Trophoblast cell (in vitro differentiated cells and primary cell): ENCODE results near the gene AVPR1B.

Experiments used
- DNase-seq, 2 donors: peaks; one replicate each; pipeline ENCODE4 v3.0.0-alpha.2; 2016
- H2AFZ ChIP-seq: 2 replicates; pipeline ENCODE4 v1.6.1; 2013; ENCODE audit warnings: low read length, moderate library complexity, mild to moderate bottlenecking; ENCODE audit not compliant: insufficient read depth, poor library complexity
- H2AK5ac ChIP-seq: 2 replicates; pipeline ENCODE4 v1.6.1; 2013; ENCODE audit warnings: mild to moderate bottlenecking, low read length
- H2BK120ac ChIP-seq: 2 replicates; pipeline ENCODE4 v1.6.1; 2013; ENCODE audit warnings: low read length, mild to moderate bottlenecking, moderate library complexity; ENCODE audit not compliant: insufficient read depth, poor library complexity
- H2BK12ac ChIP-seq: 2 replicates; pipeline ENCODE4 v1.6.1; 2013; ENCODE audit warnings: mild to moderate bottlenecking, low read length, moderate library complexity
- H2BK5ac ChIP-seq: 2 replicates; pipeline ENCODE4 v1.6.1; 2013; ENCODE audit warnings: low read length, low read depth, moderate library complexity, mild to moderate bottlenecking; ENCODE audit not compliant: poor library complexity
- H3K14ac ChIP-seq: 2 replicates; pipeline ENCODE4 v1.6.1; 2013; ENCODE audit warnings: mild to moderate bottlenecking, low read length
- H3K18ac ChIP-seq: 2 replicates; pipeline ENCODE4 v1.6.1; 2013; ENCODE audit warnings: mild to moderate bottlenecking, low read length
- H3K23ac ChIP-seq: 2 replicates; pipeline ENCODE4 v1.6.1; 2013; ENCODE audit warnings: low read length
- H3K27ac ChIP-seq: 2 replicates; pipeline ENCODE4 v1.5.1; 2013; ENCODE audit warnings: low read depth, mild to moderate bottlenecking, inconsistent platforms, low read length, moderate library complexity
- H3K27me3 ChIP-seq: 2 replicates; pipeline ENCODE4 v1.6.1; 2013; ENCODE audit warnings: inconsistent platforms, mild to moderate bottlenecking, low read length, moderate library complexity; ENCODE audit not compliant: insufficient read depth
- H3K36me3 ChIP-seq, 2 experiments: 1 replicate in 1 of 2; 2 replicates in 1 of 2; pipeline ENCODE4 v1.6.1; 2013; ENCODE audit warnings: low read length in 2 of 2, mild to moderate bottlenecking in 2 of 2, moderate library complexity in 1 of 2; ENCODE audit not compliant: insufficient read depth in 2 of 2, control insufficient read depth in 1 of 2
- H3K4ac ChIP-seq: 2 replicates; pipeline ENCODE4 v1.6.1; 2013; ENCODE audit warnings: low read depth, mild to moderate bottlenecking, low read length, moderate library complexity
- H3K4me1 ChIP-seq, 2 experiments: 1 replicate in 1 of 2; 2 replicates in 1 of 2; pipeline ENCODE4 v1.6.1; 2013; ENCODE audit warnings: low read length in 2 of 2, mild to moderate bottlenecking in 2 of 2, moderate library complexity in 1 of 2; ENCODE audit not compliant: insufficient read depth in 2 of 2, control insufficient read depth in 1 of 2
- H3K4me2 ChIP-seq: 2 replicates; pipeline ENCODE4 v1.6.1; 2013; ENCODE audit warnings: inconsistent platforms, mild to moderate bottlenecking, low read length, moderate library complexity
- H3K4me3 ChIP-seq: 2 replicates; pipeline ENCODE4 v1.5.1; 2013; ENCODE audit warnings: mild to moderate bottlenecking, low read depth, low read length, inconsistent platforms
- H3K79me1 ChIP-seq: one replicate; pipeline ENCODE4 v1.6.1; 2013; ENCODE audit warnings: low read length
- H3K79me2 ChIP-seq: 2 replicates; pipeline ENCODE4 v1.6.1; 2013; ENCODE audit warnings: low read length, mild to moderate bottlenecking; ENCODE audit not compliant: control insufficient read depth, insufficient read depth, poor library complexity
- H3K9ac ChIP-seq: 2 replicates; pipeline ENCODE4 v1.6.1; 2013; ENCODE audit warnings: mild to moderate bottlenecking, low read length
- H3K9me3 ChIP-seq: 2 replicates; pipeline ENCODE4 v1.6.1; 2013; ENCODE audit warnings: low read depth, mild to moderate bottlenecking, control low read depth, inconsistent platforms, low read length; ENCODE audit not compliant: insufficient read depth
- H4K12ac ChIP-seq: 2 replicates; pipeline ENCODE4 v1.6.1; 2013; ENCODE audit warnings: low read depth, mild to moderate bottlenecking, low read length, moderate library complexity
- H4K8ac ChIP-seq: 2 replicates; pipeline ENCODE4 v1.6.1; 2013; ENCODE audit warnings: low read depth, mild to moderate bottlenecking, low read length, moderate library complexity
- H4K91ac ChIP-seq: one replicate; pipeline ENCODE4 v1.6.1; 2013; ENCODE audit warnings: low read depth, mild to moderate bottlenecking, low read length, moderate library complexity
- WGBS: extraction: QIAGEN DNeasy Blood & Tissue Kit; methylation state at CpG from one replicate; pipeline ENCODE4 v1.1.7; 2013; ENCODE audit warnings: missing lambda C conversion rate; ENCODE audit not compliant: insufficient read length, insufficient coverage; ENCODE audit errors: extremely low coverage; 5-methylcytosine and 5-hydroxymethylcytosine counted together

Gene AVPR1B

DNA sequence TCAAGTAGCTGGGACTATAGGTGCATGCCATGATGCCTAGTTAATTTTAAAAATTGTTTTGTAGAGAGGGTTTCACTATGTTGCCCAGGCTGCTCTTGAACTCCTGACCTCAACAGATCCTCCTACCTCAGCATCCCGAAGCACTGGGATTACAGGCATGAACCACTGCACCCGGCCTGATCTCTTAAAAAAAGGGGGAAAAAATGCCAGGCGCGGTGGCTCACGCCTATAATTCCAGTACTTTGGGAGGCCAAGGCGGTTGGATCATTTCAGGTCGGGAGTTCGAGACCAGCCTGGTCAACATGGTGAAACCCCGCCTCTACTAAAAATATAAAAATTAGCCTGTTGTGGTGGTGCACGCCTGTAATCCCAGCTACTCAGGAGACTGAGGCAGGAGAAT lies 13.2 kb downstream of the AVPR1B start:
- Histone ChIP-seq H4K8ac (no peak overlapping the region), H3K9ac (no peak overlapping the region), H3K79me1 (no peaks in the 10 kb centered on the region), H3K27me3 (no peaks in the 10 kb centered on the region), H2BK120ac (no peak overlapping the region), H3K4me3 (no peak overlapping the region), H2BK5ac (no peak overlapping the region), H3K4me1 (peaks cover 9 to 25% of the 10 kb centered on the region in 2 experiments), H3K4ac (no peak overlapping the region), H4K91ac (no peak overlapping the region), H3K14ac (no peak overlapping the region), H2AFZ (no peak overlapping the region), H3K23ac (no peak overlapping the region), H3K27ac (no peak overlapping the region), H2AK5ac (no peak overlapping the region), H3K79me2 (no peaks in the 10 kb centered on the region), H2BK12ac (no peak overlapping the region), H4K12ac (no peak overlapping the region), H3K18ac (no peak overlapping the region), H3K9me3 (no peaks in the 10 kb centered on the region), H3K4me2 (no peak overlapping the region), H3K36me3 (no peaks in the 10 kb centered on the region)
- DNase-seq: no peak
- no CpG with 5 or more reads among the region's 10 CpGs for WGBS

DNA sequence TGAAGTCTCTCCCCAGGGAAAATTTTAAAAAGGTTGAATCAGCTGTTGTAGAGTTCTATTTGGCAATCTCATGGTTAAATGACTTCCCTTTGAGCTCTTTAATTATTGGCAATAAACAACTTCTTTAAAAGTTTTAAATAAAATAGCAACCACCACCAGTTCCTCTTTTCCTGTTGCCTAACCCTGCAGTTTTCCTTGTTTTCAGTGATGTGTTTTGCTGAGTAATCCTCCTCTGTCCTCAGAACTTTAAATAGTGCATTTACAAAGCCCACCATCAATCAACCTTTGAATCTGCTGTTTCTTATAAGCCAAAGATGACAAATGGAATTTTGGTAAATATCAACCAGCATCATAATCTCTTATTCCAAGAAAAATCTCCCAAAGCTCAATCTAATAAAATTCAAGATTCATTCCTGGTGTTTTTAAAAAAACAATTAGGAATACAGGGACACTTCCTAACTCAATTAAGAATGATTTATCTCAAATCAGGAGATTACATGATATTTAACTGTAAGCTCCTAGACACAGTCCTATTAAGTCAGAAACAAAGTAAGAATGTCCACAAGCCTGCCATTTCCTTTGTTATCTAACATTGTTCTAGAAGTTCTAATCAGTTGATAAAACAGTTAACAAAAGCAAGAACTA lies 14.8 kb downstream of the AVPR1B start:
- Histone ChIP-seq H3K27ac (no peak overlapping the region), H2AFZ (no peak overlapping the region), H3K14ac (no peak overlapping the region), H3K79me1 (no peaks in the 10 kb centered on the region), H3K36me3 (no peaks in the 10 kb centered on the region), H2BK5ac (no peak overlapping the region), H2BK120ac (no peak overlapping the region), H3K4ac (no peak overlapping the region), H3K18ac (no peak overlapping the region), H3K27me3 (no peaks in the 10 kb centered on the region), H4K12ac (no peak overlapping the region), H3K79me2 (no peaks in the 10 kb centered on the region), H3K4me1 (peaks cover 9 to 25% of the 10 kb centered on the region in 2 experiments), H3K9me3 (no peaks in the 10 kb centered on the region), H4K91ac (no peak overlapping the region), H3K4me3 (no peak overlapping the region), H3K4me2 (no peak overlapping the region), H3K9ac (no peak overlapping the region), H4K8ac (no peak overlapping the region), H2BK12ac (no peak overlapping the region), H3K23ac (no peak overlapping the region), H2AK5ac (no peak overlapping the region)
- DNase-seq: no peak

DNA sequence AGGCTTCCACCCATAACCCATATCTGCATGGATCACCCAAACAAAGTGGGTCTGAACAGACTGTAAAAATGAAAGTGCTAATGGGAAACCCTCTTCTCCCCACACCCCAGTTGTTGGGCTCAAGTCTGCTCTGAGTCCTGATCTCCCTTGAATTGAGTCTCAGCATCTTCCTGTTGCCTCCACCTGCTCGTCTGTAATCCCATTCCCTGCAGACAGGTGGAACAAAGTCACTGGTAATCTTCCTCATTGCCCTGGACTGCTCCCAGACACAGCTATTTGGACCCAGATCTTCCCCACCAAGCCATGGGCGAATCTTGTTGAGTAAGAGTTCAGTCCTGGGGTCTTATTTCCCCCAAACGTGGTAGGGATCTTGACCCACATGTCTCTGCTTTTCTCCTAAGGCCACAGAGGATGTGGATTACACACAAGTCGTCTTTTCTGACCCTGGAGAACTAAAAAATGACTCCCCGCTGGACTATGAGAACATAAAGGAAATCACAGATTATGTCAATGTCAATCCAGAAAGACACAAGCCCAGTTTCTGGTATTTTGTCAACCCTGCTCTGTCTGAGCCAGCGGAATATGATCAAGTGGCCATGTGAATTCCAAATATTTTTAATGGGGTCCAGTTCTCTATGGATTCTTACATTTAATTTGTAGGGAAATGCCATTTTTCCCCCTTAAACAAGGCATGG lies 15.7 kb downstream of the AVPR1B start:
- Histone ChIP-seq H3K4ac (no peak overlapping the region), H2BK5ac (no peak overlapping the region), H2AK5ac (no peak overlapping the region), H3K79me1 (no peaks in the 10 kb centered on the region), H3K4me1 (peaks cover 9 to 25% of the 10 kb centered on the region in 2 experiments), H3K4me2 (no peak overlapping the region), H3K18ac (no peak overlapping the region), H3K36me3 (no peaks in the 10 kb centered on the region), H3K14ac (no peak overlapping the region), H4K8ac (no peak overlapping the region), H3K23ac (no peak overlapping the region), H2BK12ac (no peak overlapping the region), H3K9ac (no peak overlapping the region), H2BK120ac (no peak overlapping the region), H2AFZ (no peak overlapping the region), H4K91ac (no peak overlapping the region), H3K79me2 (no peaks in the 10 kb centered on the region), H3K4me3 (no peak overlapping the region), H3K9me3 (no peaks in the 10 kb centered on the region), H3K27me3 (no peaks in the 10 kb centered on the region), H4K12ac (no peak overlapping the region), H3K27ac (no peak overlapping the region)
- DNase-seq: no peak
- no CpG with 5 or more reads among the region's 6 CpGs for WGBS

DNA sequence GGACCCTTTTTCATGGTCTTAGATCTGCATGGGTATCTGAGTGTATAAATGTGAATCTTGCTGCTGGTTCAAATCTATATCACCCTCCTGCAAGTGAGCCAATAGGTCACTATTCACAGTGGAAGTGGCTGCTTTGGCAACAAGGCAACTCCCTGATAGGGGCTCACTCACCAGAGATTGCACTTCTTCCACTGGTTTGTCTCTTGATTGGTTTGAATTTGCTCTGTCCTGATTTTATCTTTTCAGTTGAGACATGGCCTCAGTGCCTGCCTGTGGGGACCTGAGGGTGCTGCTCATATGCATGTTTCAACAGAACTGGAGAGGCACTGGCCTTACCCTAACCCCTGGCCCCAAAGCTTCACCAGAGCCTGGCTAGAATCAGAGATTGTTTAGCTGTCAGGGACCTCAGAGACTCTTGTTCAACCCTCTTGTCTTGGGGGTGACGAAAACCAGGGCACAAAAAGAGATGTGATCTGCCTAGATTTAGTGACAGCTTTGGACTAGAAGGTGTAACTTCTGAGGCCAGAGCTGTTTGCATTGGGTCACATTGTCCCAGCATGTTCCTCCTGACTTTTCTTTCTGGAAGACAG lies 16.9 kb downstream of the AVPR1B start:
- Histone ChIP-seq H3K4me1 (peaks cover 5 to 19% of the 10 kb centered on the region in 2 experiments), H2BK12ac (no peak overlapping the region), H3K36me3 (no peaks in the 10 kb centered on the region), H3K79me2 (no peaks in the 10 kb centered on the region), H3K4me2 (no peak overlapping the region), H2BK120ac (no peak overlapping the region), H3K18ac (no peak overlapping the region), H3K14ac (no peak overlapping the region), H2AK5ac (no peak overlapping the region), H4K91ac (no peak overlapping the region), H3K23ac (no peak overlapping the region), H4K12ac (no peak overlapping the region), H3K79me1 (no peaks in the 10 kb centered on the region), H3K27me3 (no peaks in the 10 kb centered on the region), H4K8ac (no peak overlapping the region), H2BK5ac (no peak overlapping the region), H3K27ac (no peak overlapping the region), H3K4ac (no peak overlapping the region), H3K9ac (no peak overlapping the region), H2AFZ (no peak overlapping the region), H3K4me3 (no peak overlapping the region), H3K9me3 (no peaks in the 10 kb centered on the region)
- DNase-seq: peak; percentile 5 to 53
- WGBS: no CpG with 5 or more reads among the region's 1 CpG
